PC-9 (cell line): ENCODE measurements around the gene GPC5.

Experiments used
- CTCF ChIP-seq: fragments of 200-600 bp; sonication (generic); conservative IDR thresholded peaks from 2 replicates; pipeline ENCODE4 v1.6.1; 2017; ENCODE audit warnings: mixed run types, antibody characterized with exemption, mild to moderate bottlenecking, moderate library complexity
- EZH2 ChIP-seq: fragments of 200-600 bp; sonication (generic); IDR thresholded peaks from 2 replicates; pipeline ENCODE4 v1.8.0; 2017; ENCODE audit warnings: antibody characterized with exemption, low read depth

- TF ChIP-seq CTCF (no peak), EZH2 (no peak)
These were observed 1168.3 kb downstream of the GPC5 start for GRCh38 chr13:92566767-92567166.
